Measurements from ENCODE around the gene HSBP1. TPM values are rescaled to one million over a fixed set of nuclear protein-coding genes. Genes with fewer than 3 reads are reported as not detected.

The HSBP1 gene
- total and polyA plus RNA-seq, 9 of the 15 experiments (the other 6 are each of a cell fraction or from before 2014, with no cell fraction given) = 84.9 to 677 (median 204) TPM

- TF ChIP-seq REST (IDR thresholded peaks at IDR 0.05; ENCODE audit: borderline replicate concordance) (peak; percentile 90), REST (CRISPR knock-in tag; IDR thresholded peaks at IDR 0.05; ENCODE audit: low read depth) (no peak), ZFP1 (CRISPR knock-in tag; IDR thresholded peaks at IDR 0.05) (no peak), L3MBTL2 (IDR thresholded peaks at IDR 0.05) (no peak), KDM1A (IDR thresholded peaks at IDR 0.05) (0 out of 4 replicates have a peak, but pooled peaks of 1 of the 2 experiments have one; percentile 35), RBM25 (IDR thresholded peaks at IDR 0.05; ENCODE audit: low read depth, low read length, severe bottlenecking) (peak; percentile 87), HBP1 (CRISPR knock-in tag; IDR thresholded peaks at IDR 0.05) (no peak), ZNF696 (CRISPR knock-in tag; conservative IDR thresholded peaks at IDR 0.05) (no peak), SIX5 (IDR thresholded peaks at IDR 0.05; ENCODE audit: borderline replicate concordance in 1 of 2, insufficient read depth in 1 of 2, low read depth in 1 of 2, low read length in 2 of 2) (no peak), ZNF24 (IDR thresholded peaks at IDR 0.05) (no peak), PHB2 (IDR thresholded peaks at IDR 0.05; ENCODE audit: low read depth) (no peak), PHTF2 (CRISPR knock-in tag; IDR thresholded peaks at IDR 0.05) (no peak), HCFC1 (IDR thresholded peaks at IDR 0.05; ENCODE audit: low read depth, low read length) (no peak), ZNF232 (CRISPR knock-in tag; IDR thresholded peaks at IDR 0.05) (no peak), ARHGAP35 (IDR thresholded peaks at IDR 0.05; ENCODE audit: partially characterized antibody) (no peak), SNAPC5 (CRISPR knock-in tag; IDR thresholded peaks at IDR 0.05) (no peak), HDGF (IDR thresholded peaks at IDR 0.05) (no peak), HMG20B (CRISPR knock-in tag; IDR thresholded peaks at IDR 0.05) (no peak), SAFB2 (IDR thresholded peaks at IDR 0.05; ENCODE audit: borderline replicate concordance, low read depth, low read length, severe bottlenecking) (no peak)
- TF ChIP-seq, protein P1, sequence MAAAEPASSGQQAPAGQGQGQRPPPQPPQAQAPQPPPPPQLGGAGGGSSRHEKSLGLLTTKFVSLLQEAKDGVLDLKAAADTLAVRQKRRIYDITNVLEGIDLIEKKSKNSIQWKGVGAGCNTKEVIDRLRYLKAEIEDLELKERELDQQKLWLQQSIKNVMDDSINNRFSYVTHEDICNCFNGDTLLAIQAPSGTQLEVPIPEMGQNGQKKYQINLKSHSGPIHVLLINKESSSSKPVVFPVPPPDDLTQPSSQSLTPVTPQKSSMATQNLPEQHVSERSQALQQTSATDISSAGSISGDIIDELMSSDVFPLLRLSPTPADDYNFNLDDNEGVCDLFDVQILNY (CRISPR knock-in tag; IDR thresholded peaks at IDR 0.05) = no peak
Measured at GRCh38 chr16:83826146-83826913, 18.6 kb downstream of the HSBP1 start (continued).

All from K562 (cell line).